ENCODE measurements around the gene KDM5C. TPM values are rescaled to one million over a fixed set of nuclear protein-coding genes. Genes with fewer than 3 reads are reported as not detected.
A peak's percentile ranks its signal among the peaks of the same experiment; 100 is the strongest.

Gene KDM5C
- total RNA-seq, 1 donor: 76.4 TPM

DNA sequence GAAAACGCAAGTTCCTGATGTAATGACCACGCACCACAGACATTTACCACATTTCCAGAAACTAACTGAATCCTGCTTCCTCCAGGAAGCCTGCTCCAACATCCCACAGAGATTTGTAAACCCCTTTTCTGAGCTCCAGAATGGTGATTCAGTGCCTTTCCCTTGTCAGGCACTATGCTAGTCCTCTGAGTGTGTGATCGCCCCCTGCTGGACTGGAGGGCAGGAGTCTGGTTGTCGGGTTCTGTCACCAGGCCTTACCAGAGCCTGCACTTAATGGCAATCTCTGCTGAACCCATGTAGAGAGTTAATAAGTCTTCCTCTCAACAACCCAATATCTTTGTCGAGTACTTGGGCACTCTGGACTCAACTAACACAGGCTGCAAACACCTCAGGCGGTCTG lies 14.5 kb upstream of the KDM5C start:
- TF ChIP-seq, protein P1, sequence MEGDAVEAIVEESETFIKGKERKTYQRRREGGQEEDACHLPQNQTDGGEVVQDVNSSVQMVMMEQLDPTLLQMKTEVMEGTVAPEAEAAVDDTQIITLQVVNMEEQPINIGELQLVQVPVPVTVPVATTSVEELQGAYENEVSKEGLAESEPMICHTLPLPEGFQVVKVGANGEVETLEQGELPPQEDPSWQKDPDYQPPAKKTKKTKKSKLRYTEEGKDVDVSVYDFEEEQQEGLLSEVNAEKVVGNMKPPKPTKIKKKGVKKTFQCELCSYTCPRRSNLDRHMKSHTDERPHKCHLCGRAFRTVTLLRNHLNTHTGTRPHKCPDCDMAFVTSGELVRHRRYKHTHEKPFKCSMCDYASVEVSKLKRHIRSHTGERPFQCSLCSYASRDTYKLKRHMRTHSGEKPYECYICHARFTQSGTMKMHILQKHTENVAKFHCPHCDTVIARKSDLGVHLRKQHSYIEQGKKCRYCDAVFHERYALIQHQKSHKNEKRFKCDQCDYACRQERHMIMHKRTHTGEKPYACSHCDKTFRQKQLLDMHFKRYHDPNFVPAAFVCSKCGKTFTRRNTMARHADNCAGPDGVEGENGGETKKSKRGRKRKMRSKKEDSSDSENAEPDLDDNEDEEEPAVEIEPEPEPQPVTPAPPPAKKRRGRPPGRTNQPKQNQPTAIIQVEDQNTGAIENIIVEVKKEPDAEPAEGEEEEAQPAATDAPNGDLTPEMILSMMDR (IDR thresholded peaks at IDR 0.05; ENCODE audit: insufficient read depth, low read length): peak; percentile 43
- DNase-seq (ENCODE audit: low read depth): no peak
- no peak overlapping the region for H3K4me3 ChIP-seq (ENCODE audit: low read depth, low read length)

- no peak for DNase-seq (ENCODE audit: low read depth)
- H3K4me3 ChIP-seq (ENCODE audit: low read depth, low read length): no peak overlapping the region
- TF ChIP-seq, protein P1 (IDR thresholded peaks at IDR 0.05; ENCODE audit: insufficient read depth, low read length): no peak
Measured at GRCh38 chrX:53237056-53237455, 12.0 kb upstream of the KDM5C start.

DNA sequence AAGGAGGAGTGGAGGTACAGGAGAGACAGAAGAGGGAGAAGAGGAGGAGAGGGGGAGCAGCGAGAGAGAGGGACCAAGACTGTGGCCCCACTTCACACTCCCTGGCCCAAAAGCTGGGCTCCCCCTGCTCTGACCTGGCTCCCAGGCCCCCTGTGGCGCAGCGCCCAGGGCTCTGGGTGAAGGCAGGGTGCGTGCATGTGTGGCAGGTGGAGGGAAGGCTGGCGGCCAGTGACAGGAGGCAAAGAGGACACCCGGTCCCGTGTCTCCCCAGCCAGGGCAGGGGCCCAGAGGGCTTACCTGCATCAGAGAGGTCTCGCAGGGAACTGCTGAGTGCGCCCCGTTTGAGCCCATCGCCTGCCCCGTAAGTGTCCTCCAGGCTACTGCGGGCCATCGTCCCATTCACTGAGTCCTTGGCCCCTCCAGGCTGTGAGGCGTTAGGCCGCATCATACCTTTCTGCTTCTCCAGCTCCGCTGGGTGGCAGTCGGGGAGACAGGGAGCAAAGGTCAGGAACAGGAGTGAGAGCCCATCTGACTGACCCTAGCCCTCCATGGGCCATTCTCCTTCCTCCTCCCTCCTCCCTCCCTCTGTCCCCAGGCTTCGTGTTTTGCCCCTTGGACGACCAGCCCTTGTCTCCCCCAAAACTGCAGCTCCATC lies 11.1 kb upstream of the KDM5C start:
- H3K4me3 ChIP-seq (ENCODE audit: low read depth, low read length): no peak overlapping the region
- DNase-seq (ENCODE audit: low read depth): no peak
- TF ChIP-seq, protein P1 (IDR thresholded peaks at IDR 0.05; ENCODE audit: insufficient read depth, low read length): no peak

- H3K4me3 ChIP-seq (ENCODE audit: low read depth, low read length): no peak overlapping the region
- TF ChIP-seq, protein P1 (IDR thresholded peaks at IDR 0.05; ENCODE audit: insufficient read depth, low read length): no peak
- no peak for DNase-seq (ENCODE audit: low read depth)
Measured at GRCh38 chrX:53235566-53235965, 10.6 kb upstream of the KDM5C start.

DNA sequence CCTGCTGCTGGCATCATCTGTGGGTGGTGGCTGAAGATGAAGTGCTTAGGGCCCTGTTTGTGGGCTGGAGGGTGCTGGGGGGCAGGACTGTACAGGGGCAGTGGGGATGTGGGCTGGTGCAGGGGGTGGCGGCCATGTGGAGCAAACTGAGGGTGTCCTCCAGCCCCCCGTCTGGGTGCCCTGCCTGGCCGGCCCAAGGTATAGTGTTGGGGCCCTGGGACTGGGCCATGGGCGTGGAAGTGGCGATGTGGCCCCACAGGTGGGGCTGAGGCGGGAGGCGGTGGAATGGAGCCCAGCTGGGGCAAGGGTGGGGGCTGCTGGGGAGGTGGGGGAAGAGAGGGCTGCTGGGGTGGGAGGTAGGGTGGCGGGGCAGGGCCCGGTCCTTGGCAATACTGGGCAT lies 9.5 kb upstream of the KDM5C start:
- DNase-seq (ENCODE audit: low read depth): no peak
- TF ChIP-seq, protein P1 (IDR thresholded peaks at IDR 0.05; ENCODE audit: insufficient read depth, low read length): no peak

GRCh38 chrX:53233536-53233935 lies 8.5 kb upstream of the KDM5C start:
- no peak for DNase-seq (ENCODE audit: low read depth)
- TF ChIP-seq, protein P1 (IDR thresholded peaks at IDR 0.05; ENCODE audit: insufficient read depth, low read length): no peak
- H3K4me3 ChIP-seq (ENCODE audit: low read depth, low read length): no peak overlapping the region

More for the DNA sequence above, 9.5 kb upstream of the KDM5C start:
- H3K4me3 ChIP-seq (ENCODE audit: low read depth, low read length): no peak overlapping the region

GRCh38 chrX:53230116-53230515 lies 5.1 kb upstream of the KDM5C start:
- no peak overlapping the region for H3K4me3 ChIP-seq (ENCODE audit: low read depth, low read length)
- DNase-seq (ENCODE audit: low read depth): no peak
- TF ChIP-seq, protein P1 (IDR thresholded peaks at IDR 0.05; ENCODE audit: insufficient read depth, low read length): no peak

All from fibroblast of the aortic adventitia (primary cell).